GM18505 (cell line): ENCODE measurements around the gene CDC42EP3.
A peak's percentile ranks its signal among the peaks of the same experiment; 100 is the strongest.

Experiments used
- ATAC-seq: cut with Tn5 transposase; IDR thresholded peaks from one replicate; pipeline ENCODE4 v1.9.1; 2021; ENCODE audit not compliant: unreplicated experiment
- POLR2A ChIP-seq: IDR thresholded peaks from 4 replicates; pipeline ENCODE4 v1.6.1; 2011; ENCODE audit warnings: borderline replicate concordance; ENCODE audit not compliant: insufficient read depth, insufficient read length; ENCODE audit errors: extremely low read depth

The CDC42EP3 gene

GRCh38 chr2:37671009-37671815, at the start of gene CDC42EP3:
TSS of gene CDC42EP3 (minus strand) at chr2:37671642. CDS start at chr2:37646587, 25,055 bp downstream.
- TF ChIP-seq POLR2A = peak; percentile 95
- peak; percentile 51 for ATAC-seq

DNA sequence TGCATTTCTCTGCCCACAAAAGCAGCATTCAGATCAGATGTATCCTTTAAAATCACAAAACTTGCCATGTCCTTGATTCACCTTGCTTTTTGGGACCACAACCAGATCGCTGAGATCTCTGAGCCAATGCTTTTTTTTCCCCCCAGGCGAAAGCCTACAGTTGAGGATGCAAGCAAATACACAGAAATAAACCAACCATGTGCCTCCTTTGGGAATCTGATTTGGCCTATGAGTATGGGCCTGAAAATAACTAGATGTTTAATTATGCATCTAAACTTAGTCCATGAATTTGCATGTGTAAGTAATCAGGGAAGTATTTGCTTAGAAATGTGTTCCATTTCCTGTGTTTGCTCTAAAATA, 49.7 kb upstream of the CDC42EP3 start:
- ATAC-seq = no peak

GRCh38 chr2:37720533-37721200, 49.2 kb upstream of the CDC42EP3 start:
- no peak for ATAC-seq
- no peak for TF ChIP-seq POLR2A

More for the DNA sequence above, 49.7 kb upstream of the CDC42EP3 start:
- no peak for TF ChIP-seq POLR2A

DNA sequence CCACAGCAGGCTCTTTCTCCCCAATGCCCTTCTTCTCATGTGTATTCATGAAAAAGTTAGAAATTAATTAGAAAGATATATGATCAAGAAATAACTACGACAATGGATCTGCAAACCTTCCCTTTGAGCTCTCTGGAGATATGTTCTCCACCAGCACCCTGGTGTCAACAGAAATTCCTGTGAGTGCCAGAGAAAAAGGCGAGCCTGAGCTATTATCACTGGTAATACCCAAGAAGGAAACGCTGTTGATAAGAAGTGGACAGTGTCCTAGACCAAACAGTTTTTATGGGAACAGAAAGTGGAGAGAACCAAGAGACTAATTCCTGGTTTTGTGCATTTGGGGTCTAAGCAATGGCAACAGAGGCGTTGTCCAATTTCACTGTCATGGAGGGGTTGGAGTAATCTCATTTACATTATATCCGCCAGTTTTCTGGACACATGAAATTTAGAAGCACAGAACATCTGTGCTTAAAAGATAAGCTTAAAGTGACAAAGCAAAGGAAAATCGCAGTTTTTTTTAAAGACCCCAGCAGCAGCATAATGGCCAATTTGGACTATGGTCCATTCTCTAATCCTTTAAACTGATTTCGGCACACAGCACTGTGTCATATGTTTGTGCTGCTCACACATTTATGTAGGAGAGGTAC, 47.2 kb upstream of the CDC42EP3 start:
- no peak for ATAC-seq
- TF ChIP-seq POLR2A = no peak

DNA sequence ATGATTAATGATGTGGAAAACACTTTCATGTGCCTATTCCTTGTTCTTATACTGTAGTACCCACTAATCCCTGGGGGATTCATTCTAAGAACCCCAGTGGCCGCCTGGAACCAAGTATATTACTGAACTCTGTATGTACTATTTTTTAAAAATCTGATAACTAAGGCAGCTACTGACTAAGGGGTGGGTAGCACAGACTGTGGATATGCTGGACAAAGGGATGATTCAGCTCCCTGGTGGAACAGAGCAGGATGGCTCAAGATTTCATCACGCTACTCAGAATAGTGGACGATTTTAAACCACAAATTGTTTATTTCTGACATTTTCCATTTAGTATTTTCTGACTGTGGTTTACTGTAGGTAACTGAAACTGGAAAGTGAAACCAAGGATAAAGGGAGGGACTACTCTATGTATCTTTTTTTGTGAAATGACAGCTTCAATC, 41.8 kb upstream of the CDC42EP3 start:
- TF ChIP-seq POLR2A = no peak
- ATAC-seq = no peak

GRCh38 chr2:37711831-37712230, 40.4 kb upstream of the CDC42EP3 start:
- no peak for ATAC-seq
- no peak for TF ChIP-seq POLR2A

DNA sequence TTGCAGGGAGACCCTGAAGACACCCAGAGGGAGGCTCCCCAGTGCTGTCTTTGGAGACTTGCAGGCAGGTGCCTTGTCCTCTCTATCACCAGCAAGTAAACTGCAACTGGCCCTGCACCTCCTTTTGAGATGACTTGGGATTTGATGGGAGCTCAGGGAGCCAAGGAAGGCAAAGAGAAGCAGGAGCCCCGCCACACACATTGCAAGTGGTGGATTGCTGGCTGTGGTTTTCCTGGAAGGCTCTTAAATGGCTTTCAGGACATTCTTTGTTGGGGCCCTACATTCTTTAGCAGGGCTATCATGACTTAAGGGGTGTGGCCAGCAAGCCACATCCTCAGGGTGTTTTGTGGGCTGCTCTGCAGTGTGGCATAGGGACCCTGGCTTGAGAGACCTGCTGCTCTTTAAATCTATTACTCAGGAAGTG, 39.9 kb upstream of the CDC42EP3 start:
- ATAC-seq = no peak
- TF ChIP-seq POLR2A = no peak

DNA sequence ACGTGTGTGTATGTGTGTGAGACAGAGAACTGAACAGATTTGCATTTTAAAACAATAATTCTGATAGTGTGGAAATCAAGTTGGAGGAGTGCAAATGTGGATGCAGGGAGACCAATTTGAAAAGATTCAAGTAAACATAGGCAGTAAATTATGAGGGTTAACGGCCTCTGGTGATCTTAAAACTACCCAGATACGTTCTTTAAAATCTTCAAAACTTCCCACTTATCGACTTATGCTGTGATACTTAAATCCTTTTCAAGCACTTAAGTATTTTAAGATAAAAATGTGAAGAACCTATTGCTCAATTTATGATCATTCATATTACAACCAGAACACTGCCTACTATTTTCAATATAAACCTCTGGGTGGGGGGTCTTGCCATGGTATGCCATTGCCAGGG, 37.7 kb upstream of the CDC42EP3 start:
- no peak for TF ChIP-seq POLR2A
- ATAC-seq = no peak

DNA sequence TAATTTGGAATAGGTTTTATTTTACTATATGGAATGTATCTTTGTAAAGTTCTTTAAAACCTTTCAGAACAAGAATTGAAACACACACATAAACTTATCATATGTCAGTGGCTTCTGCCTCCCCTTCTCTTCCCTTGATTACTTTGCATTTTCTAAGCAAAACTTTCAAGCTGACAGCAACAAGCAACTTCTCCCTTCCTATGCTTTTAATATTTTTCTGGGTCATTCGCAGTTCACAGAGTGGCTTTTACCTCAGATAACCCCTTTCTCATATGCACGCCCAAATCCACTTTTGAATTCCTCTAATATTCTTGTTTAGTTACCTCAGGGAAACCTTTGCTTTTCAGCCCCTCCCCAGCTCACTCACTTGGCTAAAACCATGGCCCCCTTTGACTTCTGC, 36.7 kb upstream of the CDC42EP3 start:
- ATAC-seq = no peak

DNA sequence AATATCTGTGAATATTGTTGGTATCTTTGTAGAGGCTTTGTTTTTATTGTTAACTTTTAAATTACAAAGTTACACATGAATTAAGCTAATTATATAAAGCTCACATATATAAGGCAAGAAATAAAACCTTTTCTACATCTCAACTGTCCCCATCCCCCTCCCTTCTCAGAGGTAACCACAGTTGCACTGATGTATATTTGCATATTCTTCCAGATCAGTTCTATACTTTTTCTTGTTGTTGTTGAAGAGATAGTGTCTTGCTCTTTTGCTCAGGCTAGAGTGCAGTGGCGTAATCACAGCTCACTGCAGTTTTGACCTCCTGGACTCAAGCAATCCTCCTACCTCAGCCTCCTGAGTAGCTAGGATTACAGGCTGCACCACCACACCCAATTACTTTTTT, 36.0 kb upstream of the CDC42EP3 start:
- no peak for TF ChIP-seq POLR2A
- ATAC-seq = no peak

More for the DNA sequence above, 36.7 kb upstream of the CDC42EP3 start:
- no peak for TF ChIP-seq POLR2A

DNA sequence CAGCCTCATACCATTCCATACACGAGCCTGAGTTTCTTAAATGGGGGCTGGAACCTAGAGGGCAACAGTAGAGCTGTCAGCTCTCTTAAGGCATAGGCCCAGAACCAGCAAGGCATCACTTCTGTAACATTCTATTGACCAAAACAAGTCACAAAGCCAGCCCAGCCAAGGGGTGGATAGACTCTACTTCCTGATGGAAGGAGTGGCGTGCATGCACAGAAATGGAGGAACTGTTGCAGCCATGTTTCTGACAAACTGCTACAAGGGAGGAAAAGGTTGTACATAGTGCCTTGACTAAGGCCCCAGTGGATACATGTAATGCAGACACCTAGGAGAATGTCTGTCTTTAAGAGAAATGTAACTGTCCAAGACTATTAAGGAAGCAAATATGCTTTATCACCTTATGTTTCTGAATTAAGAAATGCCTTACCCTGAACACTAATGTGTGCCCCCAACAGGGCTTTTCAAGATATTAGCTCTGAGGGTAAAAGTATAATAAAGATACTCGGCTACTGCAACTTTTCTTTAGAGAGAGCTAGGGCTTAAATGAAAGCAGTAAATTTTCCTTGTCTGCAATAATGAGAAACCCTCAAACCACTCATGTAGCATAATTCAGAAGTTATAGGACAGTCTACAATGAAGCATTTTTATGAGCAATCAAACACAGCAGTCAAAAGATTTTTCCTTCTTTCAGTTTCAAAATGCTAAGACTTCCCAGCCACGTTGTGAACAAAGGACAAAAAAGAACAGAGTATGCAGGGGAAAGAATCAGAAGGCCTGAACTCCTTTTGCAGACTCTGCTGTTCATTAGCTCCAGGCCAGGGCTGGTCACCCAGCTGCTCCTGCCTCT, 35.1 kb upstream of the CDC42EP3 start:
- no peak for ATAC-seq

DNA sequence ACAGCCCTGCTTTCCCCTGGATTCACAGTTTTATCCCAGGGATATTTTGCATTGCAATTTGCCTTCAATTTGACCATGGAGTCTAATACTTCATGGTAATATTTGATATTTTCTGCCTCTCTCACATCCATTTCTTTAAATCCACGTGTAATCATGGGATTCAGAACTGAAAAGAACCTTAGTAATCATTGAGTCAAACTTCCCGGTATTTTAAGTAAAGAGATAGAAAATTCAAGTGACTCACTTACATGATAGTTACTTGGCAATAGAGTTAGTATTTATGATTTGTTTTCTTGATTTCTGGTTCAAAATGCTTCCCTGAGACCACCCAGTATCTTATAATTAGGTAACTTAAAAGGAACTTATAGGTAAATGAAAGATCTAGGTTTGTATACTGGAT, 33.7 kb upstream of the CDC42EP3 start:
- no peak for ATAC-seq

More for the DNA sequence above, 35.1 kb upstream of the CDC42EP3 start:
- TF ChIP-seq POLR2A = no peak

GRCh38 chr2:37698931-37699481, 27.6 kb upstream of the CDC42EP3 start:
- no peak for ATAC-seq
- no peak for TF ChIP-seq POLR2A

More for the DNA sequence above, 33.7 kb upstream of the CDC42EP3 start:
- no peak for TF ChIP-seq POLR2A

DNA sequence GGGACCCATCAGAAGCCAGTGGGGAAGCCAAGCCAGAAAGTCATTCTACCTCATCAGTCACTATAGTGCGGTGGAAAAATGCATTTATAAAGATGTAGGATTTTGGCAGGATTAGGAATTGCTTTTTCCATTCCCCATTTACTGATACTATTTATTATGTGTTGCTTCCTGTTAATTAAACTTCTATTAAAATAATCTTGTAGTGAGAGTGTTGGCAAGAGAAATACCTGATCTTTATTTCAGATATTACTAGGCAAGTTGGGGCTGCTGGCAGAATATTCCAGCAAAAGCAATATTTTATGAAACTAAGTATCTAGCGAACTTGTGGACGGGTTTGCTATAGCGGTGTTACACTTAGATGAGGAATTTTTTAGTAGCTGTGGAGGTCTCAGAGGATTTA, 23.9 kb upstream of the CDC42EP3 start:
- ATAC-seq = no peak
- no peak for TF ChIP-seq POLR2A
